HCT116 (cell line): ENCODE measurements around the gene RAB3C. TPM values are rescaled to one million over a fixed set of nuclear protein-coding genes. Genes with fewer than 3 reads are reported as not detected.

Experiments
- ATAC-seq: fragments of 200-7000 bp; cut with Tn5 transposase; 2 replicates; pipeline ENCODE4 v1.9.1; 2020; ENCODE audit warnings: mild to moderate bottlenecking, moderate library complexity
- BruUV-seq: library from RNA; stranded (reverse); fragments of 400-500 nt; replicated peaks from 2 replicates; lab custom pipeline; 2021; lab: Mats Ljungman, UMichigan
- CTCF ChIA-PET: fragments of 300-600 bp; sonication (Branson Sonifier 250); formaldehyde crosslinking; loops from one replicate; lab custom pipeline; 2021; ENCODE audit warnings: antibody characterized with exemption; lab: Charles Lee
- POLR2A ChIA-PET: fragments of 300-600, 350-600 bp; sonication (Branson Sonifier 250); formaldehyde crosslinking; loops from one replicate; lab custom pipeline; 2021; ENCODE audit warnings: antibody characterized with exemption; lab: Charles Lee
- RAD21 ChIA-PET, 2 experiments: fragments of 300-600 bp; sonication (Branson Sonifier 250); formaldehyde crosslinking; loops; one replicate each; lab custom pipeline; 2023; ENCODE audit warnings: low total read pairs in 2 of 2; ENCODE audit not compliant: uncharacterized antibody in 2 of 2, unreplicated experiment in 2 of 2, low non-redundant PET in 1 of 2; lab: Charles Lee
- DNase-seq: peaks from one replicate; pipeline ENCODE4 v3.0.0-alpha.2; 2010; ENCODE audit warnings: low read depth, low spot score
- H2AFZ ChIP-seq: fragments of 200-600 bp; shearing (Covaris generic), sonication (generic); 2 replicates; pipeline ENCODE4 v1.6.1; 2017; ENCODE audit warnings: low read depth, mixed run types, mixed read lengths, antibody characterized with exemption, low read length; ENCODE audit not compliant: poor library complexity, severe bottlenecking
- H3K27ac ChIP-seq: 2 replicates; pipeline ENCODE4 v1.5.1; 2012; ENCODE audit warnings: low read depth, low read length
- H3K27me3 ChIP-seq: fragments of 200-600 bp; sonication (generic); 2 replicates; pipeline ENCODE4 v1.6.1; 2016; ENCODE audit warnings: mixed run types, low read length, mixed read lengths; ENCODE audit not compliant: insufficient read depth
- H3K36me3 ChIP-seq, 2 experiments: fragments of 200-500 bp in 1 of 2; fragments of 200-600 bp in 1 of 2; sonication (Bioruptor generic) in 1 of 2; sonication (generic) in 1 of 2; 2 replicates each; pipeline versions ENCODE4 v1.5.1 to v1.6.1; 2014 to 2016; ENCODE audit warnings: low read length in 2 of 2, inconsistent platforms in 1 of 2, mixed read lengths in 1 of 2, mixed run types in 1 of 2; ENCODE audit not compliant: insufficient read depth in 2 of 2, control insufficient read depth in 1 of 2
- H3K4me1 ChIP-seq, 2 experiments: fragments of 200-600 bp in 1 of 2; sonication (generic) in 1 of 2; 2 replicates each; pipeline versions ENCODE4 v1.5.1 to v1.6.1; 2012 to 2017; ENCODE audit warnings: low read length in 2 of 2, inconsistent platforms in 1 of 2, mild to moderate bottlenecking in 1 of 2, mixed read lengths in 1 of 2, mixed run types in 1 of 2, moderate library complexity in 1 of 2; ENCODE audit not compliant: insufficient read depth in 2 of 2, control insufficient read depth in 1 of 2
- H3K4me2 ChIP-seq: fragments of 200-600 bp; sonication (generic); 2 replicates; pipeline ENCODE4 v1.6.1; 2017; ENCODE audit warnings: mixed run types, low read length, mixed read lengths
- H3K4me3 ChIP-seq, 2 experiments: fragments of 200-600 bp in 1 of 2; sonication (generic) in 1 of 2; replicated peaks in 1 of 2; 2 replicates each; pipeline ENCODE4 v1.5.1; 2011 to 2016; ENCODE audit warnings: low read length in 2 of 2, control low read depth in 1 of 2, low read depth in 1 of 2, mild to moderate bottlenecking in 1 of 2, mixed read lengths in 1 of 2, mixed run types in 1 of 2
- H3K79me2 ChIP-seq: fragments of 200-600 bp; sonication (generic); 2 replicates; pipeline ENCODE4 v1.6.1; 2017; ENCODE audit warnings: mild to moderate bottlenecking, mixed run types, low read length, moderate library complexity, mixed read lengths; ENCODE audit not compliant: insufficient read depth
- H3K9ac ChIP-seq: fragments of 200-600 bp; sonication (generic); 2 replicates; pipeline ENCODE4 v1.6.1; 2016; ENCODE audit warnings: low read length, mixed read lengths
- H3K9me2 ChIP-seq: fragments of 200-600 bp; sonication (generic), shearing (Covaris generic); 2 replicates; pipeline ENCODE4 v1.6.1; 2017; ENCODE audit warnings: mixed run types, mild to moderate bottlenecking, moderate library complexity; ENCODE audit not compliant: insufficient read depth
- H3K9me3 ChIP-seq, 2 experiments: fragments of 200-500 bp in 1 of 2; fragments of 200-600 bp in 1 of 2; sonication (Bioruptor generic) in 1 of 2; sonication (generic) in 1 of 2; 2 replicates each; pipeline ENCODE4 v1.6.1; 2014 to 2017; ENCODE audit warnings: low read length in 2 of 2, mixed read lengths in 2 of 2, inconsistent platforms in 1 of 2, low read depth in 1 of 2, mild to moderate bottlenecking in 1 of 2, mixed run types in 1 of 2, moderate library complexity in 1 of 2; ENCODE audit not compliant: control insufficient read depth in 1 of 2, insufficient read depth in 1 of 2
- H4K20me1 ChIP-seq: fragments of 200-600 bp; sonication (generic), shearing (Covaris generic); 2 replicates; pipeline ENCODE4 v1.6.1; 2017; ENCODE audit warnings: mixed run types, mild to moderate bottlenecking, moderate library complexity; ENCODE audit not compliant: insufficient read depth
- CBX3 ChIP-seq: IDR thresholded peaks from 2 replicates; pipeline ENCODE4 v1.6.1; 2012; ENCODE audit warnings: low read depth
- CEBPB ChIP-seq: IDR thresholded peaks from 2 replicates; pipeline ENCODE4 v1.6.1; 2012; ENCODE audit warnings: low read depth
- CTCF ChIP-seq, 3 experiments: fragments of 200-600 bp in 1 of 3; sonication (generic) in 1 of 3; IDR thresholded peaks in 2 of 3; conservative IDR thresholded peaks in 1 of 3; 2 replicates each; pipeline ENCODE4 v1.5.1; 2012 to 2017; ENCODE audit warnings: low read depth in 2 of 3, low read length in 2 of 3, antibody characterized with exemption in 1 of 3, borderline replicate concordance in 1 of 3, control low read depth in 1 of 3, mild to moderate bottlenecking in 1 of 3, mixed read lengths in 1 of 3, mixed run types in 1 of 3, moderate library complexity in 1 of 3; ENCODE audit not compliant: insufficient read depth in 1 of 3
- EGR1 ChIP-seq: IDR thresholded peaks from 2 replicates; pipeline ENCODE4 v1.6.1; 2012; ENCODE audit warnings: low read depth
- ELF1 ChIP-seq: IDR thresholded peaks from 2 replicates; pipeline ENCODE4 v1.6.1; 2012; ENCODE audit warnings: low read depth, borderline replicate concordance
- EZH2 ChIP-seq: fragments of 200-600 bp; sonication (generic); IDR thresholded peaks from 2 replicates; pipeline ENCODE4 v1.6.1; 2017; ENCODE audit warnings: antibody characterized with exemption, mixed run types
- EZH2phosphoT487 ChIP-seq: fragments of 200-600 bp; IDR thresholded peaks from 2 replicates; pipeline ENCODE4 v1.6.1; 2018; ENCODE audit warnings: antibody characterized with exemption, borderline replicate concordance
- FOSL1 ChIP-seq: IDR thresholded peaks from 2 replicates; pipeline ENCODE4 v1.6.1; 2012; ENCODE audit warnings: low read depth
- JUND ChIP-seq: IDR thresholded peaks from 2 replicates; pipeline ENCODE4 v1.6.1; 2012
- MAX ChIP-seq: IDR thresholded peaks from 2 replicates; pipeline ENCODE4 v1.6.1; 2012
- POLR2AphosphoS5 ChIP-seq: IDR thresholded peaks from 2 replicates; pipeline ENCODE4 v1.6.1; 2011; ENCODE audit warnings: mild to moderate bottlenecking, low read depth, low read length, moderate library complexity
- RAD21 ChIP-seq: IDR thresholded peaks from 2 replicates; pipeline ENCODE4 v1.6.1; 2012; ENCODE audit warnings: low read depth, mild to moderate bottlenecking
- SP1 ChIP-seq: IDR thresholded peaks from 2 replicates; pipeline ENCODE4 v1.6.1; 2012; ENCODE audit warnings: low read depth
- SRF ChIP-seq: IDR thresholded peaks from 2 replicates; pipeline ENCODE4 v1.6.1; 2012; ENCODE audit warnings: low read depth
- TCF7L2 ChIP-seq: IDR thresholded peaks from 2 replicates; pipeline ENCODE4 v1.7.0; 2011; ENCODE audit warnings: borderline replicate concordance, inconsistent platforms; ENCODE audit not compliant: insufficient read depth, insufficient read length; ENCODE audit errors: extremely low read depth
- YY1 ChIP-seq: IDR thresholded peaks from 2 replicates; pipeline ENCODE4 v1.6.1; 2011; ENCODE audit warnings: low read length, low read depth, moderate library complexity, mild to moderate bottlenecking; ENCODE audit not compliant: insufficient replicate concordance; ENCODE audit errors: extremely low read depth
- ZNF274 ChIP-seq: fragments of 200-500 bp; sonication (Bioruptor generic); IDR thresholded peaks from 2 replicates; pipeline ENCODE4 v1.6.1; 2014; ENCODE audit warnings: mild to moderate bottlenecking, low read depth, low read length, inconsistent platforms
- intact Hi-C: fragments of 100-400 bp; cut with micrococcal nuclease; formaldehyde crosslinking; loops from 2 replicates; pipeline ENCODE4 v1.10.0; 2022
- total RNA-seq: library from RNA; stranded (reverse); gene quantifications from one replicate; pipeline ENCODE4 v1.2.1, GENCODE V29; 2021; ENCODE audit not compliant: unreplicated experiment
- TF ChIP-seq, protein P1 (sequence below): IDR thresholded peaks from 2 replicates; pipeline ENCODE4 v1.6.1; 2012
- TF ChIP-seq, protein P2 (sequence below): IDR thresholded peaks from 2 replicates; pipeline ENCODE4 v1.6.1; 2011; ENCODE audit warnings: mild to moderate bottlenecking, low read length, moderate library complexity; ENCODE audit not compliant: insufficient replicate concordance; ENCODE audit errors: extremely low read depth
- TF ChIP-seq, protein P3 (sequence below): IDR thresholded peaks from 2 replicates; pipeline ENCODE4 v1.6.1; 2012; ENCODE audit warnings: low read depth

RAB3C gene
- total RNA-seq, 1 experiment from 2014 or later, result not detected

DNA sequence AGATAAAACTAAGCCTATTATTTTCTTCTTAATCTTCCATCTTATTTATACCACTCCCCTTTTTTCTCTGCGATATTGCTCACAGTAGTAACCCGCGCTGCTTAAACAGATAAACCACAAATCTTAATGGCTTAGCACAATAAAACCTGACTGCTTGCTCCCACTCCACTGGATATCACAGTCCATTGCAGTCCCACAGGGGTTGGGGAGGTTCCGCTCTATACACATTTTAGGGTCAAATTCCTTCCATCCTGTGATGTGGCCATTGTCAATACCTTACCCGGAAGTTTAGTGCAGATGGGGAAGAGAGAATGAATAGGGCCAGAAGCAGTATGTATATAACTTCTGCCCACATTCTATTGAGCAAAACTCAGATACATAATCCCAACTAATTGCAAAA is 193.7 kb downstream of the RAB3C start:
- no peak overlapping the region for H3K27ac ChIP-seq
- no peak for TF ChIP-seq MAX
- TF ChIP-seq SRF, result no peak
- TF ChIP-seq, protein P1, sequence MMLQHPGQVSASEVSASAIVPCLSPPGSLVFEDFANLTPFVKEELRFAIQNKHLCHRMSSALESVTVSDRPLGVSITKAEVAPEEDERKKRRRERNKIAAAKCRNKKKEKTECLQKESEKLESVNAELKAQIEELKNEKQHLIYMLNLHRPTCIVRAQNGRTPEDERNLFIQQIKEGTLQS, result no peak
- no peak for TF ChIP-seq EGR1
- TF ChIP-seq, protein P2, sequence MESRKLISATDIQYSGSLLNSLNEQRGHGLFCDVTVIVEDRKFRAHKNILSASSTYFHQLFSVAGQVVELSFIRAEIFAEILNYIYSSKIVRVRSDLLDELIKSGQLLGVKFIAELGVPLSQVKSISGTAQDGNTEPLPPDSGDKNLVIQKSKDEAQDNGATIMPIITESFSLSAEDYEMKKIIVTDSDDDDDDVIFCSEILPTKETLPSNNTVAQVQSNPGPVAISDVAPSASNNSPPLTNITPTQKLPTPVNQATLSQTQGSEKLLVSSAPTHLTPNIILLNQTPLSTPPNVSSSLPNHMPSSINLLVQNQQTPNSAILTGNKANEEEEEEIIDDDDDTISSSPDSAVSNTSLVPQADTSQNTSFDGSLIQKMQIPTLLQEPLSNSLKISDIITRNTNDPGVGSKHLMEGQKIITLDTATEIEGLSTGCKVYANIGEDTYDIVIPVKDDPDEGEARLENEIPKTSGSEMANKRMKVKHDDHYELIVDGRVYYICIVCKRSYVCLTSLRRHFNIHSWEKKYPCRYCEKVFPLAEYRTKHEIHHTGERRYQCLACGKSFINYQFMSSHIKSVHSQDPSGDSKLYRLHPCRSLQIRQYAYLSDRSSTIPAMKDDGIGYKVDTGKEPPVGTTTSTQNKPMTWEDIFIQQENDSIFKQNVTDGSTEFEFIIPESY, result no peak
- TF ChIP-seq SP1, result no peak
- TF ChIP-seq CEBPB, result no peak
- no peak for TF ChIP-seq JUND
- TF ChIP-seq EZH2phosphoT487, result no peak
- no peak for TF ChIP-seq ZNF274
- no peak for TF ChIP-seq POLR2AphosphoS5
- no peak for TF ChIP-seq ELF1
- TF ChIP-seq, protein P3, sequence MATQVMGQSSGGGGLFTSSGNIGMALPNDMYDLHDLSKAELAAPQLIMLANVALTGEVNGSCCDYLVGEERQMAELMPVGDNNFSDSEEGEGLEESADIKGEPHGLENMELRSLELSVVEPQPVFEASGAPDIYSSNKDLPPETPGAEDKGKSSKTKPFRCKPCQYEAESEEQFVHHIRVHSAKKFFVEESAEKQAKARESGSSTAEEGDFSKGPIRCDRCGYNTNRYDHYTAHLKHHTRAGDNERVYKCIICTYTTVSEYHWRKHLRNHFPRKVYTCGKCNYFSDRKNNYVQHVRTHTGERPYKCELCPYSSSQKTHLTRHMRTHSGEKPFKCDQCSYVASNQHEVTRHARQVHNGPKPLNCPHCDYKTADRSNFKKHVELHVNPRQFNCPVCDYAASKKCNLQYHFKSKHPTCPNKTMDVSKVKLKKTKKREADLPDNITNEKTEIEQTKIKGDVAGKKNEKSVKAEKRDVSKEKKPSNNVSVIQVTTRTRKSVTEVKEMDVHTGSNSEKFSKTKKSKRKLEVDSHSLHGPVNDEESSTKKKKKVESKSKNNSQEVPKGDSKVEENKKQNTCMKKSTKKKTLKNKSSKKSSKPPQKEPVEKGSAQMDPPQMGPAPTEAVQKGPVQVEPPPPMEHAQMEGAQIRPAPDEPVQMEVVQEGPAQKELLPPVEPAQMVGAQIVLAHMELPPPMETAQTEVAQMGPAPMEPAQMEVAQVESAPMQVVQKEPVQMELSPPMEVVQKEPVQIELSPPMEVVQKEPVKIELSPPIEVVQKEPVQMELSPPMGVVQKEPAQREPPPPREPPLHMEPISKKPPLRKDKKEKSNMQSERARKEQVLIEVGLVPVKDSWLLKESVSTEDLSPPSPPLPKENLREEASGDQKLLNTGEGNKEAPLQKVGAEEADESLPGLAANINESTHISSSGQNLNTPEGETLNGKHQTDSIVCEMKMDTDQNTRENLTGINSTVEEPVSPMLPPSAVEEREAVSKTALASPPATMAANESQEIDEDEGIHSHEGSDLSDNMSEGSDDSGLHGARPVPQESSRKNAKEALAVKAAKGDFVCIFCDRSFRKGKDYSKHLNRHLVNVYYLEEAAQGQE, result no peak
- TF ChIP-seq CTCF (IDR thresholded peaks at IDR 0.05 in 2 of 3, conservative IDR thresholded peaks at IDR 0.05 in 1 of 3; ENCODE audit: borderline replicate concordance in 1 of 3, insufficient read depth in 1 of 3, low read depth in 2 of 3, low read length in 2 of 3), result no peak
- no peak for TF ChIP-seq YY1
- no peak for TF ChIP-seq FOSL1
- TF ChIP-seq TCF7L2, result no peak
- no peak for TF ChIP-seq RAD21
- TF ChIP-seq EZH2, result no peak
- no peak for TF ChIP-seq CBX3
- no TSS peak for BruUV-seq
- H3K36me3 ChIP-seq, result no peaks in the 10 kb centered on the region
- no peaks in the 10 kb centered on the region for H4K20me1 ChIP-seq
- H3K79me2 ChIP-seq, result no peaks in the 10 kb centered on the region
- no peak overlapping the region for H2AFZ ChIP-seq
- CTCF ChIA-PET, result no interaction called here
- no peaks in the 10 kb centered on the region for H3K9me2 ChIP-seq
- peaks cover 23% of the 10 kb centered on the region for H3K27me3 ChIP-seq
- H3K4me3 ChIP-seq, result no peak overlapping the region
- intact Hi-C loops, result no loop called here
- H3K9me3 ChIP-seq, result no peaks in the 10 kb centered on the region
- H3K4me1 ChIP-seq, result no peaks in the 10 kb centered on the region
- RAD21 ChIA-PET, result no interaction called here
- no peak for DNase-seq
- no peak overlapping the region for H3K4me2 ChIP-seq
- POLR2A ChIA-PET, result no interaction called here
- no peak overlapping the region for H3K9ac ChIP-seq
- no peak for ATAC-seq
